ENCODE results near the gene GATD1. TPM values are rescaled to one million over a fixed set of nuclear protein-coding genes. Genes with fewer than 3 reads are reported as not detected.

GATD1 gene
- total RNA-seq, 1 experiment from 2014 or later = 22.8 TPM

DNA sequence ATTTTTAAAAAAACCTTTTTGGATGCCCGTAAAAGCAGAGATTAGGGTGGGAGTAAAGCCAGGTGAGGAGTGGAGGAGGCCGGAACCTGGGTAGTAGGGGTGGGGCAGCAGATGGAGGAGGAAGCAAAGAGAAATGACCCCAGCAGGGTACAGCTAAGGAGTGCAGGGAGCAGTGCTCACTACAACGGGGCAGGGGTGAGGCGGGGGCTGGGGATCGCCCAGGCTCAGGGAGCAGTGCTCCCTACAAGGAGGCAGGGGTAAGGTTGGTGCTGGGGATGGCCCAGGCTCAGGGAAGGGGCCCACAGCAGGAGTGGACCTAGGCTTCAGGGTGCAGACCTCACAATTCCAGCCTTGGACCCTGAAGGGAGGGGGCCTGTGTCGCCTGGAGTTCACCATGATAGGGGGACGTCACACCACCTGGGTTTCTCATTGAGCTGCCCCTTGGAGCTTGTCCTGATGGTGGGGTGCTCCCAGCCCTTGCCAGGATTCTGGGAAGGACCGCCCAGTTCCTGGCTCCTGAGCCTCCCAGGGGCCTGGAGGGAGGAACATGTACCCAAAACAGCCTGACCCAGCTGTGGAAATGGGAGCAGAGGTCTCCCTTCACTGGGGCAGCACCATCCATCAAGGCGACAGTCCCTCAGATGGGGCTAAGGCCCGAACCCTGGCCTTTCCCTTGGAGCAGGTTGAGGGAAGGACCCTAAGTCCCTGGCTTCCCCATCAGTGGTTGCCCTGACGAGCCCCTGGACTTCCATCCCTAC is 38.6 kb upstream of the GATD1 start:
- in situ Hi-C loops (cut with HindIII; ENCODE audit: low pct_unique_long_range_greater_than_20kb, low sequenced_read_pairs) = no loop called here
- no peak for DNase-seq (ENCODE audit: low read depth, low spot score)

DNA sequence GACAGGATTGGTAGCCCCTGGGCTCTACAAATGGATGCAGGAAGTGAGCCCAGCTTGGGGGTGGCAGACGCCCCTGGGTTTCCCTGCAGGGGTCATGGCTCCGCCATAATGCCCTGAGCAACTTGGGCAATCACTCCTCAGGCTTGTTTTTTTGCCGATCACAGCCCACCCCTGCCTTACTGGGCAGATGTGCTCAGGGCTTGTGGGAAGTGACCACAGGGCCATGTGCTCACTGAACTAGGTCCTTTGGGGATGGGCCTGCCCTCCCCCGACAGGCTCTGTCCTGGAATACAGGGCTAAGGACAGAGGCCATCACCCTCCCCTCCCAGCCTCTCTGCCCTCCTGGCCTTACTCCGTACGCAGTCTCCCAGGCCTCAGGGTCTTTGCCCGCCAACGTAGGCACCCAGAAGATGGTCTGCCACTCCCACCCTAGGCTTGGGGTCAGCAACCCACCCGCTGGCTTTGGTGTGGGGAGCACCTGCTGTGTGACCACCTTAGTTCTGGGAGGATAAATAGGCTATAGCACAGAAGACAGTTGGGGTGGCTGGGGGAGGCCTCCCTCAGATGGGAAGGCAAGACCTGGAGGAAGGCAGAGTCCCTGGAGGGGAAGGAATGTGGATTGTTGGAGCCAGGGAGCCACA is 36.3 kb upstream of the GATD1 start:
- in situ Hi-C loops (cut with HindIII; ENCODE audit: low pct_unique_long_range_greater_than_20kb, low sequenced_read_pairs) = no loop called here
- no peak for DNase-seq (ENCODE audit: low read depth, low spot score)

DNA sequence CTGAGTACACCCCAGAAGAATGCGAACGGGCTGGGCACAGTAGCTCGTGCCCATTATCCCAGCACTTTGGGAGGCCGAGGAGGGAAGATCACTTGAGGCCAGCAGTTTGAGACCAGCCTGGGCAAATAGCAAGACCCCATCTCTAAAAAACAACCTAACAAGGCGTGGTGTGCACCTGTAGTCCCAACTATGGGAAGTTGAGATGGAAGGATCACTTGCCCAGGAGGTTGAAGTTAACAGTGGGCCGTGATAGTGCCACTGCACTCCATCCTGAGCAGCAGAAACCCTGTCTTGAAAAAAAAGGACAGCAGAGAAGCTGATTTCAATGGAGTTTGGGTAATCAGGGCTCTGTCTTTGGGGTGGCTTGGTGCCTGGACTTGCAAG is 35.8 kb upstream of the GATD1 start:
- DNase-seq (ENCODE audit: low read depth, low spot score) = no peak
- in situ Hi-C loops (cut with HindIII; ENCODE audit: low pct_unique_long_range_greater_than_20kb, low sequenced_read_pairs) = no loop called here

DNA sequence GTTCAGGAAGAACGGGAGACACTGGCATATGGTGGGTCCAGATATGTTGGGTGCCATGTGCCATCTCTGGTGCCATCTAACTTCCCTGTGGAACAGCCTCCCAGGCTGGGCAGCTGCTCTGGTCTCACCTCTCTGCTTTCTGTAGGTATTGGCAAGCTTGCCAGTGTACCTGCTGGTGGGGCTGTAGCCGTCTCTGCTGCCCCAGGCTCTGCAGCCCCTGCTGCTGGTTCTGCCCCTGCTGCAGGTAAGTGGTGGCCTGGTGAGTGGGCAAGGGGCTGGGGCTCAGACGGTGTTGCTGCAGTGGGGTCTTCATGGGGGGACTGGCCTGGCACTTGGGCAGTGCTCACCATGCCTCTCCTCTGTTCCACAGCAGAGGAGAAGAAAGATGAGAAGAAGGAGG is 35.1 kb upstream of the GATD1 start:
- in situ Hi-C loops (cut with HindIII; ENCODE audit: low pct_unique_long_range_greater_than_20kb, low sequenced_read_pairs) = no loop called here
- DNase-seq (ENCODE audit: low read depth, low spot score) = no peak

DNA sequence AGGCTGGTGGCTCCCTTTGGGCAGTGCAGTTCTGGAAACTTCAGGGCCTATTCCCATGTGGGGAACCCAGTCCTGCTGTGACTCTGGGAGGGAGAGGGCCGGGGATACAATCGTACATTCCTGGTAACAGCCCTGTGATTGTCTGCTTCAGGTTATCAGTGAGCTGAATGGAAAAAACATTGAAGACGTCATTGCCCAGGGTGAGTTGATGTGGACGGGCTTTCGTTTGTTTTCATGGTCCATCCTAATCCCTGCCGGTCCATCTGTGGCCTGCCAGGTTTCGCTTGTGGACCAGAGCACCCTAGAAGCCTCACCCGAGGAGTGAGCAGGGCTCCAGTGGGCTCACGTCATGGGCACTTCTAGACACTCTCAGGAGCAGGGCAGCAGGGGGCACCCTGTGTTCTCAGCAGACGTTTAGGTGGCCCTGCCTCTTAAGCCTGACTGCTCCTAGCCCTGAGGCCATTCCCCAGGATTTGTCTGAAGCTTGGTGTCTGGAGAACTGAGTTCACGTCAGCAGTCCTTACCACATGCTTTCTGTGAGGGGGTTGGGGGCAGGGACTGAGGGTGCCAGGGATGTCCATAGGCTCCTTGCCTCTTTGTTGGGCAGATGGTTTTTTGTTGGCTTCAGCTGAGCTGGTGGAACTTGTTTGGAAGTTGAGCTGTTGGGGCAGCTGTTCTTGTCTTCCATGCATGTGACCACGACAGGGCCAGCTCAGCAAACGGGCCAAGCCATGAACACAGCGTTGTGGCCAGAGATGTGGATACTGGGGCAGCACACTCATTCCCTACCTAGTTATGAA is 34.4 kb upstream of the GATD1 start:
- peak; percentile 70 for DNase-seq (ENCODE audit: low read depth, low spot score)
- in situ Hi-C loops (cut with HindIII; ENCODE audit: low pct_unique_long_range_greater_than_20kb, low sequenced_read_pairs) = no loop called here

DNA sequence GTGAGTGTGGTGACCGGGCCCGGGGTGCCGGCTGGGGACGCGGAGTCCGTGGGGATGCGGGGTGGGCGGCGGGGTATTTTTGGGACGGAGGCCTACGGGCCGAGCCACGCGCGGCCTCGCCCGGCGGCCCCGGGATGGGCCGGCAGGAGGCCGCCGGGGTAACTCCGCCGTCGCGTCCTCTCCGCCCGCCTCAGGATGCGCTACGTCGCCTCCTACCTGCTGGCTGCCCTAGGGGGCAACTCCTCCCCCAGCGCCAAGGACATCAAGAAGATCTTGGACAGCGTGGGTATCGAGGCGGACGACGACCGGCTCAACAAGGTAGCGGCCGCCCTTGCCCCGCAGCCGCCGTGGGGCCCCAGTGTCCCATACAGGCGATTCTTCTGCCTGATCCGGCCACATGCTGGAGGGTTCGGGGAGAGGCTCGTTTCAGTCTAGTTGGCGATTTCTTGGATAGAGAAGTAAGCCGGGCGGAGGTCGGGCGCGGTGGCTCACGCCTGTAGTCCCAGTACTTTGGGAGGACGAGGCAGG is 32.8 kb upstream of the GATD1 start:
- in situ Hi-C loops (cut with HindIII; ENCODE audit: low pct_unique_long_range_greater_than_20kb, low sequenced_read_pairs) = no loop called here
- no peak for DNase-seq (ENCODE audit: low read depth, low spot score)

DNA sequence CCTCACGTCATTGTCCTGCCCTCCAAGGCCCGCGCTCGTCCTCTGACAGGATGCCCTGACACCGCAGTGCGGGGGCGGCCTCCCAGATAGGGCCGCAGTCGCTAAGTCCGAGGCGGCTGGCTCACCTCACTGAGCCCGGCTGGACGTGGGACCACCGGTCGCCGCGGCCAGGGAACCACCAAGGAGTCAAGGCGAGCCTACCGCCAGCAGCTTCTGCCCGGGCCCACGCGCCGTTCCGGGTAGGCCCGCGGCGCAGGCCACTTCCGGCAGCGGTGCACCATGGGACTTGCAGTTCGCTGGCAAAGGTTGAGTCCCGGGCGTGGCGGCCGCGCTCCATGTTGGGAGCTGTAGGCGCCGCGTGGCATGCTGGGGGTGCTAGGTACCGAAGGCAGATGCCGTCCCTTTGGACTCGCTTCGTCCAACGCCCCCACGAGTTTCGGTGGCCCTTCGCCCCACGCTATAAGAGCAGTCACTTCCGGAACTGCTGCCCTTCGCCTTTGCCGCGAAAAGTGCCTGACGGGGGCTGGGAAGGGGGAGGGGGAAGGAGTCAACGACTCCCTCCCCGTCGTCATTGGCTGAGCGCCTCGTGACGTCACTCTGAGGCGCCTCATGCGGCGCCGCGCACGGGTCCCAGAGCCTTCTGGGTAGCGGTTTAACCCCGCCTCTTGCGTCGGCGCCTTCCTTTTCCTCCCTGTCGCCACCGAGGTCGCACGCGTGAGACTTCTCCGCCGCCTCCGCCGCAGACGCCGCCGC is 32.2 kb upstream of the GATD1 start, which contains the start of gene RPLP2:
TSS of gene RPLP2 (plus strand) at position 681 of the 753 bp plus-strand sequence. CDS start 268 bp downstream, outside the sequence.
- peak; percentile 96 for DNase-seq (ENCODE audit: low read depth, low spot score)
- in situ Hi-C loops (cut with HindIII; ENCODE audit: low pct_unique_long_range_greater_than_20kb, low sequenced_read_pairs) = no loop called here

DNA sequence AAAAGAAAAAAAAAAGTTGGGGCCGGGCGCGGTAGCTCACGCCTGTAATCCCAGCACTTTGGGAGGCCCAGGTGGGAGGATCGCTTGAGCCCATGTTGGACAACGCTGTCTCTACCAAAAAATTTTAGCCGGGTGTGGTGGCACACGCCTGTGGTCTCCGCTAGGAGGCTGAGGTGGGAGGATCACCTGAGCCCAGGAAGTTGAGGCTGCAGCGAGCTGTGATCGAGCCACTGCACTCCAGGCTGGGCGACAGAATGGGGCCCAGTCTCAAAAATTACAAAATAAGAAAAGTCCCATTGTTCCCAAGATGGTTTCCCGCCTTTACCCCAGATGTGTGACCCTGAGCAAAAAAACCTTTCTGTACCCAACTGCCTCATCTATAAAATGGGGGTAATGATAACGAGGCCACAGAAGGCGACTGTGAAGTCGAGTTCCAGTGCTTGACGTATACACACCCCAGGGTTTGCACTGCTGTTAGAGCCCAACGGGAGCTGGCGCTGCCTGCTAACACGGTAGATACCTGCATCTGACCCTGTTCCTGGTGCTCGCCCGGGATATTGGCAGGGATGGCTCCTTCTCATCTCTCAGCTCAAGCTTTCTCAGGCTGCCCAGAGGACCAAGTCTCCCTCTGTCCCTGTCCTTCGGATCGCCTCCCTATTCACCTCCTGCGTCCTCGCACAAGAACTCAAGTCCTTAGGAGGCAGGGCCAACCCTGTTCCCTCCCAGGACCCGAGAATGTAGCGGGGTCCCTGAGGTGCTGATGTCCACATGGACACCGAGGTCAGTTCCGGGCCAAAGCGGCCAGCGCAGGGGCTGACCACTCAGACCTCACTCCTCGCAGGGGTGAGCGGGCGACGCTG is 31.4 kb upstream of the GATD1 start:
- no peak for DNase-seq (ENCODE audit: low read depth, low spot score)
- in situ Hi-C loops (cut with HindIII; ENCODE audit: low pct_unique_long_range_greater_than_20kb, low sequenced_read_pairs) = no loop called here

DNA sequence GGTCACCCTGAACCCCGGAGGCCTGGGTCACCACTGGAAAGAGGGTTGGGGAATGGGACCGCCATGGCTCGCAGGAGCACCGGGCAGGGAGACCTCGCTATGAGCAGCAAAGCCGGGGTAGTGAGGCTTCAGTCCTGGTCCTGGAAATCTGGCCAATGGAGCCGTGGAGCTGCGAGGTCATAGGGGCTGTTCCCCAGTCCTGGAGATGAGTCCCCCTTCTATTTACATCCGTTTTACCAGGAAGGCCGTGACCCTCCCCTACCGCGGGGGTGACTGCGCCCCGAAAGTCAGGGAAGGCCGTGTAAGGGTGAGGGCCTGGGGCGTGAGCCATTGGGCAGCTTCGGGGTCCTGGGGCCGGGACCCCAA is 27.3 kb upstream of the GATD1 start:
- in situ Hi-C loops (cut with HindIII; ENCODE audit: low pct_unique_long_range_greater_than_20kb, low sequenced_read_pairs) = no loop called here
- no peak for DNase-seq (ENCODE audit: low read depth, low spot score)

DNA sequence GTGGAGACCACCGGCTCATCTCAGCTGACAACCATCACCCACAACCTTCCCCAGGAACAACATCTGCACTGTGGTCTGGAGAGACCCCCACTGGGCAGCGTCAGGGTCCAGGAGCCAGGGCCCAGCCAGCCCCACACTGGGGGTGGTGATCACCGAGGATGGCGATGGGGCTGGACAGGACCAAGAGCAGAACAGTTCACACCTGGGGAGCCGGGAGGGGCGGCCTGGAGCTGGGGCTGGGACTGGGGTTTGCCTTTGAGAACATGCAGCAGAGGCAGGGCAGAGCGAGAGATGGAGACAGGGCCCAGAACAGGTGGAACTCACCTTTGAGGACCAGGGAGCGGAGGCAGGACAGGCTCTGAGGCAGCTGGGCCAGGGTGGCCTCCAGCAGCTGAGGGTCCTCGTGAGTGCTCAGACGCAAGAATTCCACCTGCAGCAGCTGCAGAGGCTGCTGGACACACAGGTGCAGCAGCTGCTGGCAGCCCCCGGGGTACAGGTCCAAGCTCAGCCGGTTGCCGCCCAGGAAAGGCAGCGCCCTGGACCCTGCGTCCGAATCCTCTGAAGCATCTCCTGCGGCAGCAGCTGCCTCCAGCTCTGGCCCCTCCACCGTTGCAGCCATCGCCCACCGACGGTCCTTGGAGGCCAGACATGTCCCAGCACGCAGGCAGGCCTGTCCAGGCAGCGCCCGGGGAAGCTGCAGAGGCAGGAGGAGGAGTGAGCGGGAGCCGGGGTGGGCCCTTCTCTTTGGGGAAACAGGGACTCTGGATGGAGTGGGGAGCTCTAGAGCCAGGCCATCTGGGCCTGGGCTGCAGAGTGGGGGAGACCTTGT is 26.7 kb upstream of the GATD1 start:
- no peak for DNase-seq (ENCODE audit: low read depth, low spot score)
- in situ Hi-C loops (cut with HindIII; ENCODE audit: low pct_unique_long_range_greater_than_20kb, low sequenced_read_pairs) = no loop called here

DNA sequence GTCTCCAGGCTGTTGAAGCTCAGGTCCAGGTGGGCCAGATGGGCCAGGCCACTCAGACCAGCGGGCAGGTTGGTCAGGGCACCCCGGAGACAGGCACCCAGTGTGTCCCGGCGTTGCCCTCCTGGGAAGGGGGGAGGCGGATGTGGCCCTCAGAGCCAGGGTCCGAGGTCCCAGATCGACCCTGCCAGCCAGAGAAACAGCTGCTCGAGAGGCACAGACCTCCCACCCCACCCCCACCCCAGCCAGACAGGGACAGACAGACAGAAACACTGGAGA is 26.1 kb upstream of the GATD1 start:
- DNase-seq (ENCODE audit: low read depth, low spot score) = no peak
- in situ Hi-C loops (cut with HindIII; ENCODE audit: low pct_unique_long_range_greater_than_20kb, low sequenced_read_pairs) = no loop called here

DNA sequence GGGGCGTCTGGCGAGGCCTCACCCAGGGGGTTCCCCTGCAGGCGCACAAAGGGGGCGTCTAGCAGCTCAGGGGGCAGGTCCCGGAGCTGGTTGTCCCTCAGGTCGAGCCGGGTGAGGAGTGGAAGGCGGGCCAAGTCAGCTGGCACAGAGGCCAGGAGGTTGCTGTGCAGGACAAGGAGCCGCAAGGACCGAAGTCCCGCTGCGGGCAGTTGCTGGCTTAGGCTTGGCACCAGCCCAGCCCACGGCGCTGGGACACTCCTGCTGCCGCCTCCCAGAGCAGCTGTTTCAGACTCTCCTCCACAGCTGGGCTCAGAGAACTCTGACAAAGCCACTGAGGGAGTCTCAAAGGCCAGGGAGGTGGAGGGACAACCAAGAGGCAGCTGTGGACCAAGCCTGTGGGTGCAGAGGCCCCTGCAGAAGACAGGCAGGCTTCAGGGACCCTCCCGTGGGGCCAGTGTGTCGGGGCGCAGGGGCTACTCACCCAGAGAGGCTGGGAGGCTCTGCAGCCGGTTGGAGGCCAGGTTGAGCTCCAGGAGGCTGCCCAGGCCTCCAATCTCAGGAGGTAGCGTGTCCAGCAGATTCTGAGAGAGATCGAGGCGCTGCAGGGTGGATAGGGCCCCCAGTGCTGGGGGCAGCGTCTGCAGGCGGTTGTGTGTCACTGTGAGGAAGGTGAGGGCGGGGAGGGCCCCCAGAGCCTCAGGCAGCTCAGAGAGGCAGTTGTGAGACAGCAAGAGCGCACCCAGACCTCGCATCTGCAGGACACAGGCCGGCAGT is 25.6 kb upstream of the GATD1 start:
- no peak for DNase-seq (ENCODE audit: low read depth, low spot score)
- in situ Hi-C loops (cut with HindIII; ENCODE audit: low pct_unique_long_range_greater_than_20kb, low sequenced_read_pairs) = no loop called here

DNA sequence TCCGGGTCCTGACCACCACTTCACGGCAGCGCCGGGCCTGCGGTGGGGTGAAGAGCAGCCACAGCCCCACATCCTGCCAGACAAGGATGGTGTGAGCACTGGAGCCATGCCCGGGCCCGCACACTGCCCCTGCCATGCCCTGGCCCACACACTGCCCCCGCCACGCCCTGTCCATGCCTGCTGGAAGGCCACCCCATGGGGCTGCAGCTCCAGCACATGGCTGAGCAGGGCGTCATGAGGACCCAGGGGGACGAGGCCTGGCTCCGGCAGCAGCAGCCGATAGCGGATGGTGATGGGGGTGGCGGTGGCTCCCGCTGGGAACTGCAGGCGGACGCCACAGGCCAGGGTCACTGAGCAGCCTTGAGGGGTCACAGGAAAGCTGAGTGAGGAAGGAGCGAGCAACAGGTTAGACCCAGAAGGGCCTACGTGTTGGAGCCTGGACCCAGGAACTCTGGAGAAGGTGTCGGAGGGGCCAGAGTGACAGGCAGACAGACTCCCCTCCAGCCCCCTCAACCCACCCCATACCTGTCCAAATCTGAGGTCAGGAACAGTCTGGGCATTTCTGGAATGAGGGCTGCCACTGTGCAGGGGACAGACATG is 24.8 kb upstream of the GATD1 start:
- in situ Hi-C loops (cut with HindIII; ENCODE audit: low pct_unique_long_range_greater_than_20kb, low sequenced_read_pairs) = no loop called here
- DNase-seq (ENCODE audit: low read depth, low spot score) = no peak

DNA sequence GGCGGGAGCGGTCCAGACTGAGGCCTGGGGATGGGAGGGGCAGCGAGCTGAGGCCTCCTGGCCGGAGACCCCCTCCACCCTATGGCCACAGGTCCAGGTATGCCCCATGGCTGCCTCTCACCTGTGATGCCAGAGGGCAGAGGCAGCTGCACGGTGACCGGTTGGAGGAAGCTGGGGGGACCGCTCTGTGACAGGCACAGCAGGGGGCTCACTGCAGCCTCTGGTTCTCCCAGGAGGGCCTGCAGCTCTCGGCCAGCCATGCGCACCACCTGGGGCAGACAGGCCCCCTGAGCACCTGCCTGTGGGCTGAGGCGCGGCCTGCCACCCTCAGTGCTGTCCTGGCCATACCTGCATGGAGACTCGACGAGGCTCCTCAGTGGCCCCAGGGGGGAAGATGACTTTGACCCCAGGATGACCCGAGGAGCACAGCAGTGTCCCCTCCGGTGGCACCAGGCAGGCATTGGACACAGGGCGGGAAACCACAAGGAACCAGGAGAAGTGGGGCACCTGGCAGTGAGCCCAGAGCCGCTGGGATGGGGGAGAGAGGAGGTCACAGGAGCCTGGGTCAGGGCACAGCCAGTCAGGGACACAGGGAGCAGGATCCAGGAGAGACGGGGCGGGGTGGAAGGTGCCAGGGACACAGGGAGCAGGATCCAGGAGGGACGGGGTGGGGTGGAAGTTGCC is 24.0 kb upstream of the GATD1 start:
- DNase-seq (ENCODE audit: low read depth, low spot score) = no peak
- in situ Hi-C loops (cut with HindIII; ENCODE audit: low pct_unique_long_range_greater_than_20kb, low sequenced_read_pairs) = no loop called here

DNA sequence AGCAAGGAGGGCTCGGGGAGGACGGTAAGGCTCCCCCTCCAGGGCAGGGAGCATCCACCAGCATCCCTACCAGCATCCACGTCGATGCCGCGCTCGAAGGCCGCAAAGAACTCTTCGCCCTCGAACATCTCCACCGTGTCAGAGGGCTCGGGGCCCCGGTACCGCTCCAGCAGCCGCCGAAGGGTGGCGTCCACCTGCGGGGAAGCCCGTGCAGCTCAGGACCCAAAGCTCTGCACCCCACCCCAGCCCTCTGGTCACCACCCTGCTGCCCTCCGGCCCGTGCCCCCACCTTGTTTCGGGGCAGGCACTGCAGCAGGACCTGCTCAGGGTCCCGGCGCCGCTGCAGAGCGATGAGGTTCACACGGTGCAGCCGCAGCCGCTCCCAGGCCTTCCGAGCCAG is 23.2 kb upstream of the GATD1 start:
- no peak for DNase-seq (ENCODE audit: low read depth, low spot score)
- in situ Hi-C loops (cut with HindIII; ENCODE audit: low pct_unique_long_range_greater_than_20kb, low sequenced_read_pairs) = no loop called here
